Peyer's patch (tissue), 4 donors: ENCODE results near the gene C1QTNF2.

Source experiments
- CTCF ChIP-seq, 6 experiments: fragments of 450-650 bp in 4 of 6; fragments of 200-600 bp in 2 of 6; sonication (generic) in 1 of 6; IDR thresholded peaks; one replicate each; pipeline ENCODE4 v1.5.1; 2017 to 2019; ENCODE audit warnings: antibody characterized with exemption in 6 of 6, mild to moderate bottlenecking in 3 of 6, moderate library complexity in 1 of 6
- POLR2A ChIP-seq, 2 donors: fragments of 450-650 bp; IDR thresholded peaks; one replicate each; pipeline ENCODE4 v1.5.1; 2017; ENCODE audit warnings: antibody characterized with exemption in 2 of 2, mild to moderate bottlenecking in 2 of 2, moderate library complexity in 2 of 2

GRCh38 chr5:160366230-160366629 is 4.2 kb downstream of the C1QTNF2 start:
- TF ChIP-seq CTCF (IDR thresholded peaks at IDR 0.05): no peak
- TF ChIP-seq POLR2A (IDR thresholded peaks at IDR 0.05): no peak
